Naive thymus-derived CD4-positive, alpha-beta T cell (primary cell): Measurements from ENCODE around the gene C6orf89. TPM values are rescaled to one million over a fixed set of nuclear protein-coding genes. Genes with fewer than 3 reads are reported as not detected.

Source experiments
- ATAC-seq: fragments of 150-1000 bp; cut with Tn5 transposase; 2 replicates; pipeline ENCODE4 v1.10.0; 2021; ENCODE audit warnings: mild to moderate bottlenecking, moderate library complexity
- CTCF ChIA-PET: fragments of 350-600 bp; sonication (Branson Sonifier 250); formaldehyde crosslinking; loops from one replicate; lab custom pipeline; 2021; ENCODE audit warnings: antibody characterized with exemption; lab: Charles Lee
- POLR2A ChIA-PET: fragments of 350-600 bp; sonication (Branson Sonifier 250); formaldehyde crosslinking; loops from one replicate; lab custom pipeline; 2021; ENCODE audit warnings: antibody characterized with exemption, inconsistent platforms; lab: Charles Lee
- DNase-seq, 9 donors: peaks; one replicate each; pipeline versions ENCODE4 v3.0.0 to v3.0.0-alpha.2; 2020 to 2022; ENCODE audit warnings: mixed read lengths in 1 of 9
- H3K27ac ChIP-seq: one replicate; pipeline ENCODE4 v1.7.0; 2013; ENCODE audit warnings: mild to moderate bottlenecking, low read depth, low read length, moderate library complexity
- H3K27me3 ChIP-seq, 2 donors: one replicate each; pipeline ENCODE4 v1.7.0; 2013; ENCODE audit warnings: low read length in 2 of 2, mild to moderate bottlenecking in 2 of 2, moderate library complexity in 2 of 2; ENCODE audit not compliant: control insufficient read depth in 2 of 2, insufficient read depth in 2 of 2
- H3K36me3 ChIP-seq, 3 experiments: 1 replicate in 2 of 3; 2 replicates in 1 of 3; pipeline ENCODE4 v1.7.0; 2013; ENCODE audit warnings: low read length in 3 of 3, mild to moderate bottlenecking in 3 of 3, moderate library complexity in 1 of 3; ENCODE audit not compliant: insufficient read depth in 3 of 3, control insufficient read depth in 2 of 3
- H3K4me1 ChIP-seq, 2 donors: one replicate each; pipeline ENCODE4 v1.7.0; 2013; ENCODE audit warnings: low read length in 2 of 2, mild to moderate bottlenecking in 2 of 2, moderate library complexity in 1 of 2; ENCODE audit not compliant: control insufficient read depth in 2 of 2, insufficient read depth in 2 of 2
- H3K4me3 ChIP-seq: 2 replicates; pipeline ENCODE4 v1.7.0; 2013; ENCODE audit warnings: mild to moderate bottlenecking, low read length
- H3K9me3 ChIP-seq, 3 experiments: 1 replicate in 2 of 3; 2 replicates in 1 of 3; pipeline ENCODE4 v1.7.0; 2013; ENCODE audit warnings: low read length in 3 of 3; ENCODE audit not compliant: control insufficient read depth in 2 of 3
- H3K27ac Mint-ChIP-seq, 9 donors: one replicate each; pipeline ENCODE4 v1.8.0; 2020 to 2022; ENCODE audit warnings: mixed read lengths in 9 of 9, mild to moderate bottlenecking in 8 of 9, moderate library complexity in 5 of 9, inconsistent platforms in 2 of 9
- H3K27me3 Mint-ChIP-seq, 5 donors: one replicate each; pipeline ENCODE4 v1.8.0; 2021 to 2022; ENCODE audit warnings: mixed read lengths in 5 of 5, mild to moderate bottlenecking in 1 of 5
- H3K36me3 Mint-ChIP-seq, 5 donors: one replicate each; pipeline ENCODE4 v1.8.0; 2020 to 2022; ENCODE audit warnings: mixed read lengths in 5 of 5, mild to moderate bottlenecking in 3 of 5, inconsistent platforms in 1 of 5
- H3K4me1 Mint-ChIP-seq, 7 donors: one replicate each; pipeline ENCODE4 v1.8.0; 2020 to 2022; ENCODE audit warnings: mixed read lengths in 7 of 7, mild to moderate bottlenecking in 3 of 7, inconsistent platforms in 1 of 7
- H3K4me3 Mint-ChIP-seq, 10 donors: one replicate each; pipeline ENCODE4 v1.8.0; 2020 to 2022; ENCODE audit warnings: mild to moderate bottlenecking in 10 of 10, mixed read lengths in 10 of 10, moderate library complexity in 6 of 10, inconsistent platforms in 2 of 10
- H3K9me3 Mint-ChIP-seq, 11 donors: one replicate each; pipeline ENCODE4 v1.8.0; 2020 to 2022; ENCODE audit warnings: mixed read lengths in 11 of 11, mild to moderate bottlenecking in 4 of 11, inconsistent platforms in 1 of 11, moderate library complexity in 1 of 11
- intact Hi-C, 2 donors: fragments of 100-400 bp; cut with micrococcal nuclease; formaldehyde crosslinking; loops; one replicate each; pipeline ENCODE4 v1.15.1; 2023
- polyA plus RNA-seq, 2 donors: library from polyadenylated mRNA; unstranded; fragments of 300-500 nt; fragmentation: Illumina TruSeq; gene quantifications; one replicate each; pipeline ENCODE4 v1.2.3, GENCODE V29; 2021
- total RNA-seq, 6 experiments: library from RNA in 5 of 6; stranded (reverse) in 5 of 6; gene quantifications; 1 replicate in 5 of 6; 2 replicates in 1 of 6; pipeline ENCODE4 v1.2.3 and lab custom pipeline; 2021 to 2026

C6orf89 gene
- total and polyA plus RNA-seq, 7 experiments from 2014 or later, result 34.6 to 48.2 (median 40.4) TPM

DNA sequence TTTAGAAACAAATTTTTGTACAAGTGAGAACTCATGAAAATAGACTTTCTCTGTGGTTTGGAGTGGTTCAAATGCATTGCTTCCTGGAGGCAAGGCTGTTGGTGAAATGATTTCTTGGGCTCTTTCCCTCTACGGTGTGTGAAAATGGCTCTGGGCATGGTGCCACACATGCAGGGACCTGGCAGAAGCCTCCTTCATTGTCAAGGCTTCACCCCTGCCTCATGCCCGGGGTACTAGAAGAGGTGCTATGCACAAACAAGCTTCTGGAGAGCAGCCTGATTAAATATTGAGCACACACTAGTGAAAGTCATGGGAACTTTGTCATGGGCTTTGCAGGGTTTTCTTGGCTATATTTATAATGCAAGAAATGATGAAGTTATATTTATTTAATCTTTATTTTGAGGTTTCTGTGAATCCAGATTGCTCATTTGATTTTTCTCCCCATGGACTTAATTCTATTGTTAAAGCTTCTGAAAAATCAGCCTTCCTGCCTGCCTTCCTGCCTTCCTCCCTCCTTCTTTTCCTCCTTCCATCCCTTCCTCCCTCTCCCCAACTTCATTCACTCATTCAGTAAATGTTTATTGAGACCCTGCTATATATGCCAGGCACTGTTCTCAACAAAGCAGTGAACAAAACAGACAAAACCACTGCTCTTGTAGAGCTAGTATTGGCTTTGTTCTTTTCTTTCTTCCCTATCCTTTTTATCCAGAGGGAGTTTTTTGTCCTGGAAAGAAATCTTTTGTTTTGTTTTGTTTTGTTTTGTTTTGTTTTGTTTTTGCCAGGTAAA lies 21.0 kb downstream of the C6orf89 start:
- H3K36me3 Mint-ChIP-seq, result peaks cover 13 to 46% (median 35%) of the 10 kb centered on the region in 5 donors
- peaks cover 13 to 48% (median 31%) of the 10 kb centered on the region in 7 donors for H3K4me1 Mint-ChIP-seq
- H3K9me3 Mint-ChIP-seq, result no peaks in the 10 kb centered on the region
- no peaks in the 10 kb centered on the region for H3K27me3 Mint-ChIP-seq
- no peaks in the 10 kb centered on the region for H3K27me3 ChIP-seq
- no peak for ATAC-seq
- no peak overlapping the region for H3K27ac ChIP-seq
- peaks cover 9 to 48% (median 16%) of the 10 kb centered on the region in 3 experiments for H3K36me3 ChIP-seq
- intact Hi-C loops, result no loop called here
- H3K4me3 ChIP-seq, result no peak overlapping the region
- DNase-seq, result no peak
- peaks cover 3% of the 10 kb centered on the region in 2 donors for H3K4me1 ChIP-seq
- H3K9me3 ChIP-seq, result no peaks in the 10 kb centered on the region
- ChIA-PET CTCF (interaction anchor here (1.1 kb wide), 1 partner anchor 303 kb away, joined by 3 read pairs; no protein-coding TSS in a partner anchor), POLR2A (interaction anchor here (0.5 to 1.0 kb wide), 2 partner anchors 28 to 1068 kb away, joined by 3 to 5 read pairs; no protein-coding TSS in a partner anchor)
- no peak overlapping the region for H3K4me3 Mint-ChIP-seq
- peak overlapping the region in 6 of 9 donors; percentile 1 to 80 (median 26) for H3K27ac Mint-ChIP-seq

GRCh38 chr6:36907781-36908180 lies 22.0 kb downstream of the C6orf89 start:
- ChIA-PET POLR2A (interaction anchor here (1.0 kb wide), 1 partner anchor 29 kb away, joined by 5 read pairs; no protein-coding TSS in a partner anchor), CTCF (interaction anchor here (1.4 kb wide), 1 partner anchor 23 kb away, joined by 3 read pairs; no protein-coding TSS in a partner anchor)
- DNase-seq (no peak), ATAC-seq (no peak)
- Mint-ChIP-seq H3K36me3 (peaks cover 11 to 36% (median 30%) of the 10 kb centered on the region in 5 donors), H3K9me3 (no peaks in the 10 kb centered on the region), H3K27ac (peak overlapping the region in 3 of 9 donors; percentile 17 to 66 (median 61)), H3K4me3 (no peak overlapping the region), H3K4me1 (peaks cover 19 to 59% (median 42%) of the 10 kb centered on the region in 7 donors), H3K27me3 (no peaks in the 10 kb centered on the region)
- peaks cover 13% of the 10 kb centered on the region in 2 donors for H3K4me1 ChIP-seq
- no peak overlapping the region for H3K4me3 ChIP-seq
- intact Hi-C loops, result no loop called here
- H3K9me3 ChIP-seq, result no peaks in the 10 kb centered on the region
- no peak overlapping the region for H3K27ac ChIP-seq
- peaks cover 0 to 37% (median 7%) of the 10 kb centered on the region in 3 experiments for H3K36me3 ChIP-seq
- no peaks in the 10 kb centered on the region for H3K27me3 ChIP-seq

- no peak overlapping the region for H3K4me3 Mint-ChIP-seq
Observed at GRCh38 chr6:36908747-36909146, 23.0 kb downstream of the C6orf89 start.

GRCh38 chr6:36912030-36912454 lies 26.3 kb downstream of the C6orf89 start:
- peak overlapping the region; percentile 44 for H3K27ac ChIP-seq
- peak overlapping the region; percentile 32 for H3K4me3 ChIP-seq
- ATAC-seq (peak; percentile 50), DNase-seq (peak in 8 of 9 donors; percentile 19 to 51 (median 36))
- POLR2A ChIA-PET, result interaction anchor here (0.8 to 1.0 kb wide), 2 partner anchors 8 to 36 kb away, joined by 3 to 5 read pairs; no protein-coding TSS in a partner anchor
- H3K4me3 Mint-ChIP-seq, result peak overlapping the region; percentile 60 to 84 (median 74)
- no peaks in the 10 kb centered on the region for H3K9me3 Mint-ChIP-seq
- no peaks in the 10 kb centered on the region for H3K27me3 Mint-ChIP-seq
- peak overlapping the region; percentile 73 to 97 (median 92) for H3K27ac Mint-ChIP-seq
- intact Hi-C loops, result loop anchor here (1.0 to 5.0 kb wide), 9 partner anchors 27 to 260 kb away; partner anchors contain the start of genes C6orf89 (in 2 of the 2), MTCH1 (in 2 of the 2), PI16 (in 1 of the 2) and PIM1 (in 1 of the 2)
- H3K36me3 Mint-ChIP-seq, result peaks cover 10 to 35% (median 22%) of the 10 kb centered on the region in 5 donors
- H3K9me3 ChIP-seq, result no peaks in the 10 kb centered on the region
- peaks cover 0 to 33% (median 5%) of the 10 kb centered on the region in 3 experiments for H3K36me3 ChIP-seq
- H3K27me3 ChIP-seq, result no peaks in the 10 kb centered on the region
- CTCF ChIA-PET, result interaction anchor here (0.8 to 1.5 kb wide), 2 partner anchors 30 to 106 kb away, joined by 3 read pairs; no protein-coding TSS in a partner anchor
- H3K4me1 Mint-ChIP-seq, result peaks cover 19 to 74% (median 43%) of the 10 kb centered on the region in 7 donors
- H3K4me1 ChIP-seq, result peaks cover 23% of the 10 kb centered on the region in 2 donors

More at GRCh38 chr6:36908747-36909146, 23.0 kb downstream of the C6orf89 start:
- no peak overlapping the region for H3K27ac ChIP-seq
- H3K4me3 ChIP-seq, result no peak overlapping the region
- no peaks in the 10 kb centered on the region for H3K27me3 Mint-ChIP-seq
- H3K4me1 Mint-ChIP-seq, result peaks cover 23 to 68% (median 49%) of the 10 kb centered on the region in 7 donors
- peaks cover 22 to 23% of the 10 kb centered on the region in 2 donors for H3K4me1 ChIP-seq
- CTCF ChIA-PET, result interaction anchor here (1.4 kb wide), 1 partner anchor 24 kb away, joined by 3 read pairs; no protein-coding TSS in a partner anchor
- H3K36me3 ChIP-seq, result peaks cover 0 to 29% (median 5%) of the 10 kb centered on the region in 3 experiments
- no peaks in the 10 kb centered on the region for H3K27me3 ChIP-seq
- H3K9me3 Mint-ChIP-seq, result no peaks in the 10 kb centered on the region
- H3K9me3 ChIP-seq, result no peaks in the 10 kb centered on the region
- peaks cover 9 to 34% (median 27%) of the 10 kb centered on the region in 5 donors for H3K36me3 Mint-ChIP-seq
- POLR2A ChIA-PET, result no interaction called here
- intact Hi-C loops, result no loop called here
- DNase-seq (no peak), ATAC-seq (no peak)
- peak overlapping the region in 6 of 9 donors; percentile 8 to 83 (median 42) for H3K27ac Mint-ChIP-seq

DNA sequence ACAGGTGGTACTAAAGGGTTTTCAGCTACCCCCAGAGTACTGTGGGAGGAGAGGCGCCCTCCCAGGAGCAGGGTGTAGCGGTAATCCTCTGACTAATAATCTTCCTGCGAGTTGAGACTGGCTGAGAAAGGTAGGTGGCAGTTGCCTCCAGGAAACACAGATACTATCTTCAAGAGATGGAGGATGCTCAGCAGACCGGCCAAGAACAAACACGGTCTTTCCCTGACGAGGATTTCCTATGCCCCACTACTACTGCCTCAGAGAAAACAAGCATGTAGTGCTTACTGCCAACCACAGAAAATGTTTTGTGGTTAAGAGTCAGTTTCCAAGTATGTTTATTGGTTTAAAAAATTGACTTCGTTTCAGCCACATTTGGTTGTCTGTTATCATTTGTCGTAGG lies 26.8 kb downstream of the C6orf89 start:
- no peaks in the 10 kb centered on the region for H3K9me3 ChIP-seq
- ChIA-PET CTCF (interaction anchor here (0.8 to 1.5 kb wide), 2 partner anchors 31 to 106 kb away, joined by 3 read pairs; no protein-coding TSS in a partner anchor), POLR2A (interaction anchor here (0.8 to 1.0 kb wide), 2 partner anchors 9 to 37 kb away, joined by 3 to 5 read pairs; no protein-coding TSS in a partner anchor)
- Mint-ChIP-seq H3K36me3 (peaks cover 10 to 38% (median 22%) of the 10 kb centered on the region in 5 donors), H3K4me3 (peak overlapping the region; percentile 60 to 84 (median 74)), H3K27ac (peak overlapping the region; percentile 73 to 97 (median 92)), H3K27me3 (no peaks in the 10 kb centered on the region), H3K4me1 (peaks cover 18 to 69% (median 38%) of the 10 kb centered on the region in 7 donors), H3K9me3 (no peaks in the 10 kb centered on the region)
- peak overlapping the region; percentile 32 for H3K4me3 ChIP-seq
- ATAC-seq (peak; percentile 94), DNase-seq (peak in 8 of 9 donors; percentile 54 to 81 (median 72))
- peak overlapping the region; percentile 44 for H3K27ac ChIP-seq
- no peaks in the 10 kb centered on the region for H3K27me3 ChIP-seq
- peaks cover 0 to 36% (median 5%) of the 10 kb centered on the region in 3 experiments for H3K36me3 ChIP-seq
- intact Hi-C loops, result loop anchor here (1.0 to 5.0 kb wide), 9 partner anchors 27 to 260 kb away; partner anchors contain the start of genes C6orf89 (in 2 of the 2), MTCH1 (in 2 of the 2), PI16 (in 1 of the 2) and PIM1 (in 1 of the 2)
- peaks cover 23% of the 10 kb centered on the region in 2 donors for H3K4me1 ChIP-seq
